Measurements from ENCODE around the gene LRRC7. TPM values are rescaled to one million over a fixed set of nuclear protein-coding genes. Genes with fewer than 3 reads are reported as not detected.
"Not testable (repeated sequence)": the region's sequence is repeated elsewhere in the genome, so short reads cannot be mapped to it uniquely, and the experiment has no call there.

Gene LRRC7
- total RNA-seq, 2 donors from 2014 or later, result not detected

DNA sequence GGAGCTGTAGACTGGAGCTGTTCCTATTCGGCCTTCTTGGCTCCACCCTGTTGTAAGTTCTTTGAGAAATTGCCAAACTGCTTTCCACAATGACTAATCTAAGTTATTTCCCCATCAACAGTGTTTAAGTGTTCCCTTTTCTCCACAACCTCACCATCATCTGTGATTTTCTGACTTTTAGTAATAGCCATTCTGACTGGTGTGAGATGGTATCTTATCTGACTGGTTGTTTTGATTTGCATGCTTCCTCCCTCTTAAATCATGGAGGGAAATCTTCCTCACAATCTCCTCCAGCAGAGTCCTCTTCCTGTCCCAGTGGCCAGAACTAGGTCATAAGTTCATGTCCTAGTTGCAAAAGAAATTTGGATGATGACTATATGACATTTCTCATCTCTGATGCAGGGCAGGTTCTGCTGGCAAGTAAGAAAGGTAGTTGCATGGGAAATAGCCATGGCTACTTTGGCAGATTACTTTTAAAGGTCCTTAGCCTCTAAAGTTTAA lies 343.6 kb downstream of the LRRC7 start:
- no peaks in the 10 kb centered on the region for H3K27me3 Mint-ChIP-seq
- H3K4me1 Mint-ChIP-seq, result no peaks in the 10 kb centered on the region
- ATAC-seq, result no peak
- no peak for DNase-seq
- no peak overlapping the region for H3K4me3 Mint-ChIP-seq
- no peaks in the 10 kb centered on the region for H3K9me3 ChIP-seq (ENCODE audit: control insufficient read depth, low read length, poor library complexity, severe bottlenecking)
- H3K27ac Mint-ChIP-seq, result no peak overlapping the region
- H3K36me3 Mint-ChIP-seq (ENCODE audit: low read depth), result no peaks in the 10 kb centered on the region

DNA sequence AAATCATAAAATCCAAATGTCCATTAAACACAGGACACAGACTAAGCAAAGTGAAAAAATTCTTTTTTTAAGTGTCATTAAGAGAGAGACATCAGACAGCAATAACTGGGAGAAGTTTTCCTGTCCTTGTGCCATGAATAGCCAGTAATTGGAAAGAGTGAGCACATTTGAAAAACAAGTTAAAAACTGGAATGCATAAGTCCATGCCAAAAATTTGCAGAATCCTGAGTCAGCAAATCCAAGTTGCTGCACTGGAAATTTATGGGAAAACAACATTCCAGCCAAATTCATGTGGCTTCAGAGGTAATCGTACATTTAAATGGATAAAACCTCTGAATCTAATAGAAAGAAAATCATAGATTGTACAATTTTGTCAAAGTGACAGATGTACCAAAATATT lies 346.3 kb downstream of the LRRC7 start:
- Mint-ChIP-seq H3K4me1 (no peaks in the 10 kb centered on the region), H3K4me3 (no peak overlapping the region), H3K36me3 (ENCODE audit: low read depth) (no peaks in the 10 kb centered on the region), H3K27ac (no peak overlapping the region), H3K27me3 (no peaks in the 10 kb centered on the region)
- no peak for DNase-seq
- H3K9me3 ChIP-seq (ENCODE audit: control insufficient read depth, low read length, poor library complexity, severe bottlenecking), result no peaks in the 10 kb centered on the region
- no peak for ATAC-seq

DNA sequence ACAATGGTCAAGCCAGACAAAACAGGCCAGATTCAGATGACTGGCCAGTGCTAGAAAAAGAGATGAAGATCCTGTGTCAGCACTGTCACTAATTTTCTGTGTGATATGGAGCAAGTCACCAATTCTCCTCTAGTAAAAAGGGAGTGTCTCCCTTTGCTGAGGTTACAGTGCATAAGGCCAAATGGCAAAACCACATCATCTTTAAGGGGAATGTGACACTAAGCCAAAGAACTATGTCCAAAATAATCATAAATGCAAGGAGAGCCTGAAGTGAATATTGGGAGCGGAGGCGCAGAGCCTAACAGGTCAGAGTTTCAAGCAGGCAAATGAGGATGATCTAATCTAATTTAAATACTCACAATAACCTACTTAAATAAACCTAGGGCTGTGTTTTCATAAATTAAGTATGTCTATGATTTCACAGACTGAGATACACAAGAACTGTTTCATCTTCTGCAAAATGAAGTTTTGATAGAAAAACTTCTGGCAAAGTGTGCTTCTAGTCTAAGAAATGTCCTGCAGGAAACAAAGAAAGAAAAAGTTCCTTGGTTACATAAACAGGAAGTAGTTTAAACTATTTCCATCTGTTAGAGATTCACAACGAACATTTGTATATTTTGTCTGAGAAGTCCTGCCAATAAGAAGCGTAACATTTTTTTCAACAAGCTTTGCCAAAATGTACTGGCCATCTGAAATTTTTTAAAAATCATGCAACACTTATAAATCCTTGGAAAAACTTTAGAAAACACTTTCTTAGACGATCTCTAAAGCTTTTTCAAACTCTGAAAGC lies 347.4 kb downstream of the LRRC7 start:
- no peaks in the 10 kb centered on the region for H3K4me1 Mint-ChIP-seq
- ATAC-seq, result no peak
- H3K36me3 Mint-ChIP-seq (ENCODE audit: low read depth), result no peaks in the 10 kb centered on the region
- no peak overlapping the region for H3K4me3 Mint-ChIP-seq
- H3K27ac Mint-ChIP-seq, result no peak overlapping the region
- DNase-seq, result no peak
- no peaks in the 10 kb centered on the region for H3K9me3 ChIP-seq (ENCODE audit: control insufficient read depth, low read length, poor library complexity, severe bottlenecking)
- H3K27me3 Mint-ChIP-seq, result no peaks in the 10 kb centered on the region

DNA sequence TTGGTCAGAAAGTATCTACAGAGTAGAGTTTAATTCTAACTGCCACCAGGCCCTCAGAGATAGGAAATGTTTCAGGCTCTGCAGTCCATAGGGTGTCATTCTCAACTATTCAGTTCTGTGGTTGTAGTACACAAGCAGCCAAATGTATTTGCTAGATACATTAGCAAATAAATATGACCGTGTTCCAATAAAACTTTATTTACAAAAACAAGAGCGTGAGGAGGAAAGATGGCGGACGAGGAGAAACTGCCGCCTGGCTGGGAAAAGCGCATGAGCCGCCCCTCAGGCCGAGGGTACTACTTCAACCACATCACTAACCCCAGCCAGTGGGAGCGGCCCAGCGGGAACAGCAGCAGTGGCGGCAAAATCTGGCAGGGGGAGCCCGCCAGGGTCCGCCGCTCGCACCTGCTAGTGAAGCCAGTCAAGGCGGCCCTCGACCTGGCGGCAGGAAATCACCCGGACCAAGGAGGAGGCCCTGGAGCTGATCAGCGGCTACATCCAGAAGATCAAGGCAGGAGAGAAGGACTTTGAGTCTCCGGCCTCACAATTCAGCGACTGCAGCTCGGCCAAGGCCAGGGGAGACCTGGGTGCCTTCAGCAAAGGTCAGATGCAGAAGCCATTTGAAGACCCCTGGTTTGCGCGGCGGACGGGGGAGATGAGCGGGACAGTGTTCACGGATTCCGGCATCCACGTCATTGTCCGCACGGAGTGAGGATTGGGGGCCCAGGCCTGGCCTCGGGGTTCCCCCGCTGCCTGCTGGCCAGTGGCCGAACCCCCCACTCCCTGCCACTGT lies 351.6 kb downstream of the LRRC7 start:
- no peak overlapping the region for H3K4me3 Mint-ChIP-seq
- ATAC-seq (no peak), DNase-seq (no peak)
- no peaks in the 10 kb centered on the region for H3K9me3 ChIP-seq (ENCODE audit: control insufficient read depth, low read length, poor library complexity, severe bottlenecking)
- H3K27me3 Mint-ChIP-seq, result no peaks in the 10 kb centered on the region
- H3K36me3 Mint-ChIP-seq (ENCODE audit: low read depth), result no peaks in the 10 kb centered on the region
- H3K27ac Mint-ChIP-seq, result no peak overlapping the region
- no peaks in the 10 kb centered on the region for H3K4me1 Mint-ChIP-seq

DNA sequence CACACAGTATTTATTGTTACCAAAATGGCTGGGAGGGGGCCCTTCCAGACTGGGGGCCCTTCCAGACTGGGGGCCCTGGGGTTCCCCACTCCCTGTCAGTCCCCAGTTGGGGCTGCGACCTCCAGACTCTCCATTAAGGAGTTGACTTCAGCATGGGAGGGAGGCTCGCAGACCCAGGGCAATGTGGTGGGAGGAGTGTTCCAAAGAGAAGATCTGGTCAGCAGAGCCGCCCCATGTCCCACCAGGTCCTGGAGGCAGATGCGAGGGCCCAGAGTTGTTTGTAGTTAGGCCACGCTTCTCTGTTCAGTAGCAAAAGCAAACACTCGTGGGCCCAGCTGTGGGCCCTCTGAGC lies 352.2 kb downstream of the LRRC7 start:
- no peaks in the 10 kb centered on the region for H3K36me3 Mint-ChIP-seq (ENCODE audit: low read depth)
- no peak for DNase-seq
- no peaks in the 10 kb centered on the region for H3K27me3 Mint-ChIP-seq
- no peak for ATAC-seq
- no peaks in the 10 kb centered on the region for H3K9me3 ChIP-seq (ENCODE audit: control insufficient read depth, low read length, poor library complexity, severe bottlenecking)
- no peak overlapping the region for H3K4me3 Mint-ChIP-seq
- no peaks in the 10 kb centered on the region for H3K4me1 Mint-ChIP-seq
- H3K27ac Mint-ChIP-seq, result no peak overlapping the region

DNA sequence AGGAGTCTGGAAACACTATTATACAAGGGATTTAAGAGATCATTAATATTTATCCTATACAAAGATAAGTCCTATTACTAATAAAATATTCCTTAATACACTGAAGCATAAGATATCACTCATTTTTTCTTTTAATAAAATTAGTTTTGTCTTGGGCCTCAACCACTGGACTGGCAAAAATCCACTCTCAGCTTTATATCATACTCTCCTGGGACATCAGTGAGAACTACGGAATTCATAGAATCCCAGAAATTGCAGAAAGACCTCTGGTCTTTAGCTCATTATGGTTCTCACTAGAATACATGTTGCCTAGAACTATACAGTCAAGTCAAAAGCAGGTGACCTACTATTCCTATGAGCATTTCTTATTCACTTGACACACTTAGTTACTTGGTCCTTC lies 352.7 kb downstream of the LRRC7 start:
- no peak for DNase-seq

DNA sequence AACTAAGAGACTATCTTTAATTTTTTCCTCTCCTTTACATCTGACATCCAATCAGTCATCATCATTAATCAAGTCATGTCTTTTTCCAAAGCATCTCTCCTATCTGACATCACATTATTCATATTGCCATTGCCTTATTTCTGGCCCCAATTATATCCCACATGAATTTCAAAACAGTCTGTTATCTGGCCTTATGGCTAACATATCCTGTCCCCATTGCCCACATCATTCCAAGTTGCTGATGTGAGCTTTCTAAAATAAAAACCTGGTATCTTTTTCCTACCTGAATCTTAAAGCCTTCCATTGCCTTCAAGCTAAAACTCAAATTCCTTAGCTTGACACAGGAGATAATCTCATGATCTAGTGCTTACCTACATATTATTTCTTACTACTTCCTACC lies 353.8 kb downstream of the LRRC7 start:
- no peak for DNase-seq
- H3K36me3 Mint-ChIP-seq (ENCODE audit: low read depth), result no peaks in the 10 kb centered on the region
- H3K27me3 Mint-ChIP-seq, result no peaks in the 10 kb centered on the region
- H3K4me3 Mint-ChIP-seq, result no peak overlapping the region
- H3K9me3 ChIP-seq (ENCODE audit: control insufficient read depth, low read length, poor library complexity, severe bottlenecking), result no peaks in the 10 kb centered on the region
- no peak overlapping the region for H3K27ac Mint-ChIP-seq
- no peak for ATAC-seq
- no peaks in the 10 kb centered on the region for H3K4me1 Mint-ChIP-seq

More for the DNA sequence above, 352.7 kb downstream of the LRRC7 start:
- Mint-ChIP-seq H3K27me3 (no peaks in the 10 kb centered on the region), H3K36me3 (ENCODE audit: low read depth) (no peaks in the 10 kb centered on the region), H3K4me3 (no peak overlapping the region), H3K4me1 (no peaks in the 10 kb centered on the region), H3K27ac (no peak overlapping the region)
- no peaks in the 10 kb centered on the region for H3K9me3 ChIP-seq (ENCODE audit: control insufficient read depth, low read length, poor library complexity, severe bottlenecking)
- ATAC-seq, result no peak

DNA sequence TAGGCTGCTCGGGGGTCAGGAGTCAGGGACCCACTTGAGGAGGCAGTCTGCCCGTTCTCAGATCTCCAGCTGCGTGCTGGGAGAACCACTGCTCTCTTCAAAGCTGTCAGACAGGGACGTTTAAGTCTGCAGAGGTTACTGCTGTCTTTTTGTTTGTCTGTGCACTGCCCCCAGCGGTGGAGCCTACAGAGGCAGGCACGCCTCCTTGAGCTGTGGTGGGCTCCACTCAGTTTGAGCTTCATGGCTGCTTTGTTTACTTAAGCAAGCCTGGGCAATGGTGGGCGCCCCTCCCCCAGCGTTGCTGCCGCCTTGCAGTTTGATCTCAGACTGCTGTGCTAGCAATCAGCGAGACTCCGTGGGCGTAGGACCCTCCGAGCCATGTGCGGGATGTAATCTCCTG lies 360.5 kb downstream of the LRRC7 start:
- not testable (repeated sequence) for ATAC-seq; H3K4me1 Mint-ChIP-seq; H3K4me3 Mint-ChIP-seq; H3K9me3 ChIP-seq (ENCODE audit: control insufficient read depth, low read length, poor library complexity, severe bottlenecking); H3K36me3 Mint-ChIP-seq (ENCODE audit: low read depth); H3K27ac Mint-ChIP-seq; DNase-seq; H3K27me3 Mint-ChIP-seq

DNA sequence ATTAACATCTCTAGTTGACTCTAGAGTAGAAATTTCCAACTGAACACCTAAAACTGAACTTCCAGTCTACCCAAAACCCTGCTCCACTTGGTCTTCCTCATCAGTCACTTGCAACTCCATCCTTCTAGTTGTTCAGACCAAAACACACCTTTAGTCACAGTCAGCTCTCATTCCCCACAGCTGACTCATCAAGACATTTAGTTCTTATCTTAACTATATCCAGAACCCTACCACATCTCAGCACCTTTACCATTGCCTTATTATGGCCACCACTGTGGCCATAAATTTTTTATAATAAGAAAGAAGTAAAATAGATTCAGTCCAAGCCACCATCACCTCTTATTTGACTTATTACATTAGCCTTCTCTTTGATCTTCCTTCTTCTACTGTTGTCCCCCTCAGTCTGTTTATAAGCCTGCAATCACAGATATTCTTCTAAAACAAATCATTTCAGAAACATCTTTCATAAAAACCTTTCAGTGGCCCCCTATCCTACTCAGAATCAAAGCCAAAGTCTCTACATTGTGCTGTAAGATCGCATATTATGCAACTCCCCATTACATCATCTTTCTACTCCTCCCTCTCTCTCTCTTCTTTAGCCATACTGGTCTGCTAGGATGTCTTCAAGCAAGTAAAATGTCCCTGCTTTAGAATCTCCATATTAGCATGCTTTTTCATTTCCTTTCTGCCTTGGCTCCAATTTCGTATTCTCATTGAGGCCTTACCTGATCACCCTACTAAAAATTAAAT lies 361.8 kb downstream of the LRRC7 start:
- Mint-ChIP-seq H3K27me3 (no peaks in the 10 kb centered on the region), H3K36me3 (ENCODE audit: low read depth) (no peaks in the 10 kb centered on the region), H3K4me1 (no peaks in the 10 kb centered on the region), H3K4me3 (no peak overlapping the region), H3K27ac (no peak overlapping the region)
- ATAC-seq, result no peak
- H3K9me3 ChIP-seq (ENCODE audit: control insufficient read depth, low read length, poor library complexity, severe bottlenecking), result no peaks in the 10 kb centered on the region
- no peak for DNase-seq

DNA sequence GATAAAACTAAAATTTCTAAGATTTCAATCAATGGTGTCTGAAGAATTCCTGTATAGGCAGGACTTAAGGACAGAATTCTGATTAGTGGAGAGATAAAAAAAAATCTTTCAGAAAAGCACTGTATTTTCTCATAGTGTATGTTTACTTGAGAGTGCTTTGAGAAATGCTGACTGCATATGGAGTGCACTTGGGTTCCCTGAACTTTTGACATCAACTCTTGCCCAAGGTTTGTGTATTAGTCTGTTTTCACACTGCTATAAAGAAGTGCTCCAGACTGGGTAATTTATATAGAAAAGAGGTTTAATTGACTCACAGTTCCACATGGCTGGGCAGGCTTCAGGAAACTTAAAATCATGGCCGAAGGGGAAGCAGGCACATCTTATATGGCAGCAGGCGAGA lies 362.7 kb downstream of the LRRC7 start:
- Mint-ChIP-seq H3K4me1 (no peaks in the 10 kb centered on the region), H3K36me3 (ENCODE audit: low read depth) (no peaks in the 10 kb centered on the region)
- ATAC-seq, result no peak

DNA sequence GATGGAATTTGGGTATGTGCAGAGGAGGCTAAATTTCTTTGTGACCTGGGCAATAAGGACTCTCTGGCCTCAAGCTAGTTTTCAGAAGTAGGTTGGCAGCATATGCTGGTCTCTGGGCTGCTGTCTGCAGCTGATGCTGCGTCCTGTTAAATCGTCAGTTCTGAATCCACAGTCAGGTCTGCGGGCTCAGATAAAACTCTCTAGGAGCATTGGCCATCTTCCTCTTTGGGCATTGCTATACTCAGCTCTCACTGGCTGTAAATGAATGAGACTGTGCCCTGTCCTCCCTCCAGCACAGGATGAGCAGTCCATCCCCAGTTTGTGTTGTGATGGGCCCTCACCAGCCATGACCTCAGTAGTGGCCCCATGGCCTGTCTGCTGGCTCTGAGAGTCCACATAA lies 365.0 kb downstream of the LRRC7 start:
- no peak for DNase-seq
- ATAC-seq, result no peak
- Mint-ChIP-seq H3K4me3 (no peak overlapping the region), H3K36me3 (ENCODE audit: low read depth) (no peaks in the 10 kb centered on the region), H3K27me3 (no peaks in the 10 kb centered on the region), H3K4me1 (no peaks in the 10 kb centered on the region), H3K27ac (no peak overlapping the region)
- no peaks in the 10 kb centered on the region for H3K9me3 ChIP-seq (ENCODE audit: control insufficient read depth, low read length, poor library complexity, severe bottlenecking)

More for the DNA sequence above, 362.7 kb downstream of the LRRC7 start:
- H3K27ac Mint-ChIP-seq, result no peak overlapping the region
- H3K27me3 Mint-ChIP-seq, result no peaks in the 10 kb centered on the region
- no peaks in the 10 kb centered on the region for H3K9me3 ChIP-seq (ENCODE audit: control insufficient read depth, low read length, poor library complexity, severe bottlenecking)
- no peak overlapping the region for H3K4me3 Mint-ChIP-seq
- DNase-seq, result no peak

DNA sequence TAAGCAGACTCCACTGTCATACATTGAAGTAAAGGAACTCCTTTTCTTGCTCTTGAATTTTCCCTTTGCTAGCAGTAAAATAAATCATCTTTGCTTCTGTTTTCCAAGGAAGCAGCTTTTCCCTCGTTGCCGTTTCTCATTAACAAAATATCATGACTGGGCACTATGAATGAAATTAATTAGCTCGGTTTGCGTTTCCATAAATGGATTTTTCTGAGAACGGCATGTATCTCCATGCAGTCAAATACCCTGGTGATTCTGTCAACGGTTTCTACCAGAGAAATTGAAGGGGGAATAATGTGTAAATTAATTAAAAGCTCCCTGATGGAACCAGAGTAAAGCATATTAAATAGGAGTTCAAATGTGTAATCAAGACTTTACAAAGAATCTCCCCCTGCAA lies 372.5 kb downstream of the LRRC7 start:
- ATAC-seq (no peak), DNase-seq (no peak)
- Mint-ChIP-seq H3K4me3 (no peak overlapping the region), H3K27ac (no peak overlapping the region), H3K4me1 (no peaks in the 10 kb centered on the region), H3K36me3 (ENCODE audit: low read depth) (no peaks in the 10 kb centered on the region), H3K27me3 (no peaks in the 10 kb centered on the region)
- H3K9me3 ChIP-seq (ENCODE audit: control insufficient read depth, low read length, poor library complexity, severe bottlenecking), result no peaks in the 10 kb centered on the region

DNA sequence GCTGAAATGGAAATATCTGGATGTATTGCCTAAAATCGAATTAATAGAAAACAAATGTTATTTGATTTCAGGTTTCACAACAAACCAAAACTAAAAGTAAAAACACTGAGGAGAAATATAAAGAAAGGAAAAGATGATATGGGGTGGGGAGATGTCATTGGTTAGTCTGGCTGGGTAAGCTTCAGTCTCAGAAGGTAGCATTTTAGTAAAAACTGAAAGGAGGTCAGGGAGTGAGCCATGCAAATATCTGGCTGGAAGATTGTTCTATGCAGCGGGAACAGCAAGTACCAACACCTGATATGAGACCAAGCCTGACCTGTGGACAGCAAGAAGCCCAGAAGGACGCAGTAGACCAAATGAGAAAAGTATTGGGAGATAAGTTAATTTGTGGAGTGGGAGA lies 373.1 kb downstream of the LRRC7 start:
- no peaks in the 10 kb centered on the region for H3K9me3 ChIP-seq (ENCODE audit: control insufficient read depth, low read length, poor library complexity, severe bottlenecking)
- no peak for DNase-seq
- ATAC-seq, result no peak
- Mint-ChIP-seq H3K4me1 (no peaks in the 10 kb centered on the region), H3K27me3 (no peaks in the 10 kb centered on the region), H3K27ac (no peak overlapping the region), H3K4me3 (no peak overlapping the region), H3K36me3 (ENCODE audit: low read depth) (no peaks in the 10 kb centered on the region)
